DND-41 (cell line): ENCODE results near the gene CALR3.
"Not testable (repeated sequence)": the region's sequence is repeated elsewhere in the genome, so short reads cannot be mapped to it uniquely, and the experiment has no call there.

Experiments used
- ATAC-seq: fragments of 200-7000 bp; cut with Tn5 transposase; 3 replicates; pipeline ENCODE4 v1.9.1; 2021; ENCODE audit warnings: low read depth; ENCODE audit not compliant: insufficient read depth
- DNase-seq: peaks from one replicate; pipeline ENCODE4 v3.0.0-alpha.2; 2020
- H2AFZ ChIP-seq: 2 replicates; pipeline ENCODE4 v1.6.0; 2012; ENCODE audit warnings: low read depth, low read length
- H3K27ac ChIP-seq: 2 replicates; pipeline ENCODE4 v1.5.1; 2012; ENCODE audit warnings: low read length, inconsistent platforms
- H3K27me3 ChIP-seq: fragments of 200-600 bp; sonication (generic); 2 replicates; pipeline ENCODE4 v1.6.0; 2012; ENCODE audit warnings: low read length, mild to moderate bottlenecking, inconsistent platforms; ENCODE audit not compliant: insufficient read depth, poor library complexity
- H3K36me3 ChIP-seq: 2 replicates; pipeline ENCODE4 v1.5.1; 2012; ENCODE audit warnings: low read length, inconsistent platforms; ENCODE audit not compliant: insufficient read depth
- H3K4me1 ChIP-seq: 2 replicates; pipeline ENCODE4 v1.5.1; 2012; ENCODE audit warnings: mild to moderate bottlenecking, low read length; ENCODE audit not compliant: insufficient read depth
- H3K4me2 ChIP-seq: 2 replicates; pipeline ENCODE4 v1.6.0; 2012; ENCODE audit warnings: mild to moderate bottlenecking, moderate library complexity, low read length, inconsistent platforms; ENCODE audit not compliant: insufficient read depth
- H3K4me3 ChIP-seq, 2 experiments: fragments of 200-600 bp in 1 of 2; shearing (Covaris generic) in 1 of 2; 2 replicates each; pipeline ENCODE4 v1.5.1; 2012 to 2016; ENCODE audit warnings: inconsistent platforms in 2 of 2, low read length in 2 of 2, mild to moderate bottlenecking in 2 of 2, low read depth in 1 of 2, moderate library complexity in 1 of 2
- H3K79me2 ChIP-seq: 2 replicates; pipeline ENCODE4 v1.6.0; 2012; ENCODE audit warnings: low read length, inconsistent platforms; ENCODE audit not compliant: insufficient read depth
- H3K9ac ChIP-seq: 2 replicates; pipeline ENCODE4 v1.6.0; 2012; ENCODE audit warnings: low read depth, mild to moderate bottlenecking, inconsistent platforms, low read length, moderate library complexity
- H3K9me3 ChIP-seq: 2 replicates; pipeline ENCODE4 v1.5.1; 2012; ENCODE audit warnings: low read length, moderate library complexity, mild to moderate bottlenecking, inconsistent platforms; ENCODE audit not compliant: insufficient read depth, severe bottlenecking
- H4K20me1 ChIP-seq: 2 replicates; pipeline ENCODE4 v1.6.0; 2012; ENCODE audit warnings: low read length; ENCODE audit not compliant: insufficient read depth
- EZH2 ChIP-seq: IDR thresholded peaks from 3 replicates; pipeline ENCODE4 v1.6.1; 2012; ENCODE audit warnings: borderline replicate concordance, low read depth, mild to moderate bottlenecking, moderate library complexity, low read length, inconsistent platforms; ENCODE audit not compliant: severe bottlenecking
- TF ChIP-seq, protein P1 (sequence below): IDR thresholded peaks from 2 replicates; pipeline ENCODE4 v1.5.1; 2012; ENCODE audit warnings: borderline replicate concordance, low read length, moderate library complexity, mild to moderate bottlenecking; ENCODE audit not compliant: poor library complexity, severe bottlenecking; ENCODE audit errors: extremely low read depth

CALR3 gene

DNA sequence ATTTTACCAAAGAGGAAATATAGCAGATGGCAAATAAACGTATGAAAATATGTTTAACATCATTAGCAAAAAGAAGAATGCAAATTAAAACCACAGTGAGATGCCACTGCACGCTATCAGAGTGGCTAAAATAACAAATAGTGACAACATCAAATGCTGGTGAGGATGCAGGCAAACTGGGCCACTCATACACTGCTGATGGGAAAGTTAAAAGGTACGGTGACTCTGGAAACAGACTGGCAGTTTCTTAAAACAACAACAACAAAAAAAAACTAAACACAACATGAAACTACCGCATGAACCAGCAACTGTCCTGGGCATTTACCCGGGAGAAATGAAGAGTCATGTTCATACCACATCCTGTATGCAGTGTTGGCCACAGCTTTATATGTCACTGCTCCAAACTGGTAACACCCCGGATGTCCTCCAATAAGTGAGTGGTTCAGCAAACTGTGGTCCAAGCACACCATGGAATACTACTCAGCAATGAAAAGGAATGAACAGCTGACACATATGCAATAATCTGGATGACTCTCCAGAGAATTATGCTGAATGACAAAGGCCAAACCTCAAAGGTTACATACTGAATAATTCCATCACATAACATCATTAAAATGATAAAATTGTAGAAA lies 46.5 kb downstream of the CALR3 start:
- peaks cover 69% of the 10 kb centered on the region for H4K20me1 ChIP-seq
- H2AFZ ChIP-seq: no peak overlapping the region
- H3K4me3 ChIP-seq: no peak overlapping the region
- no peaks in the 10 kb centered on the region for H3K9me3 ChIP-seq
- no peaks in the 10 kb centered on the region for H3K27me3 ChIP-seq
- H3K27ac ChIP-seq: no peak overlapping the region
- H3K4me1 ChIP-seq: no peaks in the 10 kb centered on the region
- H3K36me3 ChIP-seq: 0 out of 2 replicates have a peak, but pooled peaks cover 4% of the 10 kb centered on the region
- no peak for TF ChIP-seq EZH2
- TF ChIP-seq, protein P1, sequence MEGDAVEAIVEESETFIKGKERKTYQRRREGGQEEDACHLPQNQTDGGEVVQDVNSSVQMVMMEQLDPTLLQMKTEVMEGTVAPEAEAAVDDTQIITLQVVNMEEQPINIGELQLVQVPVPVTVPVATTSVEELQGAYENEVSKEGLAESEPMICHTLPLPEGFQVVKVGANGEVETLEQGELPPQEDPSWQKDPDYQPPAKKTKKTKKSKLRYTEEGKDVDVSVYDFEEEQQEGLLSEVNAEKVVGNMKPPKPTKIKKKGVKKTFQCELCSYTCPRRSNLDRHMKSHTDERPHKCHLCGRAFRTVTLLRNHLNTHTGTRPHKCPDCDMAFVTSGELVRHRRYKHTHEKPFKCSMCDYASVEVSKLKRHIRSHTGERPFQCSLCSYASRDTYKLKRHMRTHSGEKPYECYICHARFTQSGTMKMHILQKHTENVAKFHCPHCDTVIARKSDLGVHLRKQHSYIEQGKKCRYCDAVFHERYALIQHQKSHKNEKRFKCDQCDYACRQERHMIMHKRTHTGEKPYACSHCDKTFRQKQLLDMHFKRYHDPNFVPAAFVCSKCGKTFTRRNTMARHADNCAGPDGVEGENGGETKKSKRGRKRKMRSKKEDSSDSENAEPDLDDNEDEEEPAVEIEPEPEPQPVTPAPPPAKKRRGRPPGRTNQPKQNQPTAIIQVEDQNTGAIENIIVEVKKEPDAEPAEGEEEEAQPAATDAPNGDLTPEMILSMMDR: no peak
- DNase-seq (no peak), ATAC-seq (peak; percentile 47; the same call in 2 of the 3 replicates)
- H3K9ac ChIP-seq: no peak overlapping the region
- H3K4me2 ChIP-seq: no peak overlapping the region
- peaks cover 91% of the 10 kb centered on the region for H3K79me2 ChIP-seq

DNA sequence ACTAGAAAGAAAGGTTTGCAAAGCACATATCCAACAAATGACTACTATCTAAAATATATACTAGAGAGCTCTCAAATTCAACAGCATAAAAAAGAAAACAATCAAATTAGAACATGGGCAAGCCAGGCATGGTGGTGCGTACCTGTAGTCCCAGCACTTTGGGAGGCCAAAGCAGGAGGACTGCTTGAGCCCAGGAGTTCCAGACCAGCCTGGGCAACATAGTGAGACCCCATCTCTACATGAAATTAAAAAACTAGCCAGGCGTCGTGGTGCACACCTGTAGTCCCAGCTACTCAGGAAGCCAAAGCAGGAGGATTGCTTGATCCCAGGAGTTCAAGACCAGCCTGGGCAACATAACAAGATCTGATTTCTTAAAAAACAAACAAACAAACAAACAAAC lies 47.1 kb downstream of the CALR3 start:
- H3K9me3 ChIP-seq, DNase-seq, H3K4me3 ChIP-seq, H3K36me3 ChIP-seq, H3K4me2 ChIP-seq, H3K4me1 ChIP-seq, H2AFZ ChIP-seq, H3K27ac ChIP-seq, H3K9ac ChIP-seq, ATAC-seq, H3K27me3 ChIP-seq: not testable (repeated sequence)
- H3K79me2 ChIP-seq: peaks cover 91% of the 10 kb centered on the region
- peaks cover 67% of the 10 kb centered on the region for H4K20me1 ChIP-seq

DNA sequence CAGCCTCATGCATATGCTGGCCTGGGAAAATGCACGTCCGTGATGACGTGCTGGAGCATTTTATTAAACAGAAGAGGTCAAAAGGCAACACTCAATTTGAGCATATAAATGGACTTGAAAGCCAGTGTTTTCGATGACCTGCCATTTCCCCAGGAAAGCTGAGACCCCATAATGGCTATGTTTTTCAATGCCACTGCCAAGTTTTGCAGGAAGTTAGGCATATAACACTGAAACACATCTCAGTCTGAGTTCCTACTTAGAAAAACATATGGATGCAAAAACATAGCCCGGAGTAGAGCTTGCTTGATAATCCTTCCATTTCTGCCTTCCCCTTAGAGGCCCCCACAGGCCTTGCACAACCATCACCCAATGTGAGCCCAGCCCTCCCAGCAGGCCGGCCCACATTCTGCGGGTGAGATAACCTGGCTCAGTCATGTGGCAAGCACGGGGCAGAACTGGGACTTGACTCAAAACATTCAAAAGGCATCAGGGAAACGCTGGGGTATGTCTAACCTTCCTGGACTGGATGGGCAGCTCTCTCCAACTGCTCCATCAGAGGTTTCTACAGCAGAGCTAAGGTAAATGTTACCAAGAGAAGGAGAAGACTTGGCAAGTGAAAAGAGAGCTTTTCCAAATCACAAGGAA lies 49.1 kb downstream of the CALR3 start:
- TF ChIP-seq EZH2: no peak
- TF ChIP-seq, protein P1: no peak
- DNase-seq (no peak), ATAC-seq (no peak)
- H3K4me3 ChIP-seq: no peak overlapping the region
- H3K4me1 ChIP-seq: no peaks in the 10 kb centered on the region
- H3K4me2 ChIP-seq: no peak overlapping the region
- peaks cover 73% of the 10 kb centered on the region for H4K20me1 ChIP-seq
- H3K27me3 ChIP-seq: no peaks in the 10 kb centered on the region
- H3K36me3 ChIP-seq: peaks cover 12% of the 10 kb centered on the region; the same call in 1 of the 2 replicates
- H3K9me3 ChIP-seq: no peaks in the 10 kb centered on the region
- H2AFZ ChIP-seq: no peak overlapping the region
- H3K27ac ChIP-seq: no peak overlapping the region
- H3K79me2 ChIP-seq: peaks cover 95% of the 10 kb centered on the region
- no peak overlapping the region for H3K9ac ChIP-seq

DNA sequence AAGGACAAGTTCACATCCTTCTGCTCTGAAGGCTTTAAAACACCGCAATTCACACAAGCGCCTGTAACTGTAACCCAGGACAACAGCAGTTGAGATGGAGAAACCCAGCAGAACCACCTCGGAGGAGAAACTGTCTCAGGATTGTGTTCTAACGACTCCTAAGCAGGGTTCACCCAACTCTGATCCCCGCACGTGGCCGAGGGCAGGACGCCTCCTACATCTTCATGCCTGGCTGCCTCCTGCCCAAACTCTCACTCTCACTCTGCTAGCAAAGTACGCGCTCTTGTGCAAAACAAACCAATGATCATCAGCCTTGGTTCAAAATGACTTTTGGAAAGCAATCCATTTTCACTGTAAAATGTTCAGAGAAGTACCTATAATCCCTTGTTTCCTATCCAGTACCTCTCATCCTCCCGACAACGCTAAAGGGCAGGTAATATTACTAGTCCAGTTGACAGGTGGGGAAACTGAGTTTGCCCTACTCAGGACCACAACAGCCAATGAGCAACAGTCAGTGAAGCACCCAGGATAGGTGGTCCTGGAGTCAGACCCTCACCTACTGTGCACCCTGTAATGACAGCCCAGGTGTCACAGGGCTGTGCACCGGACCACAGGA lies 49.8 kb downstream of the CALR3 start:
- ATAC-seq (no peak), DNase-seq (no peak)
- Histone ChIP-seq H4K20me1 (peaks cover 76% of the 10 kb centered on the region), H3K27ac (no peak overlapping the region), H3K27me3 (no peaks in the 10 kb centered on the region), H3K79me2 (peaks cover 94% of the 10 kb centered on the region), H3K4me1 (no peaks in the 10 kb centered on the region), H3K4me3 (no peak overlapping the region), H3K4me2 (no peak overlapping the region), H3K9ac (no peak overlapping the region), H3K9me3 (no peaks in the 10 kb centered on the region), H3K36me3 (peaks cover 16% of the 10 kb centered on the region), H2AFZ (no peak overlapping the region)
- no peak for TF ChIP-seq EZH2
- TF ChIP-seq, protein P1: no peak
